NCI-H2196 treated with DMSO at 0.1 percent for 48 hours (cell line): ENCODE data around the gene TNFRSF13B.
"Not testable (repeated sequence)": the region's sequence is repeated elsewhere in the genome, so short reads cannot be mapped to it uniquely, and the experiment has no call there.

Source experiments
- DNase-seq: peaks from one replicate; lab custom pipeline; 2025; ENCODE audit not compliant: unreplicated experiment; lab: John Stamatoyannopoulos, UW

The TNFRSF13B gene

DNA sequence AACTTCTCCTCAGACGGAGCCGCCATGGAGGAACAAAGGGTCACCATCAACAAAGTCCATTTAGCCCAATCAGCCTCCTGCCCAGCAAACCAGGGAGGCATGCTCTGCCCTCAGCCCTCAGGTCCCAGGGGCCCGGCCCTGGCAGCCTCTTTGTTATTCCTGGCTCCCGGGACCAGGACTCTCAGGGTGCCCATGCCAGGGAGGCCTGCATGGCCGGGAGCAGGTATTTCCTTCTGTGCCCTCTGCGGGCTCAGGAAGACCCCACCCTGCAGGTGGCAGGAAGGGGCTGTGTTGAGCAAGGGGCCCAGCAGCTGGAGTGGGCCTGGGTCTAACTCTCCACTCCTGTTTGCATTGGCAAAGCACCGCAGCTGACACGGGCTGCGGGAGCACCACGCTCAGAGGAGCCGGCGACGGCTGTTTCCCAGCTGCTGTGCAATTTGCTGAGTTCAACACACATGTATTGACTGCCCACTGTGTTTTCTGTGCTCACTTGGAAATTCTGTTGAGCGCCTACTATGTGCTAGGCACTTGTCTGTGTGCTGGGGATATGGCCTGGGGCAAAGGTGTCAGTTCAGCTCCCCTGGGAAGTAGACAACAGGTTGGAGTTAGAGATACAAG lies 33.2 kb upstream of the TNFRSF13B start:
- DNase-seq = not testable (repeated sequence)

DNA sequence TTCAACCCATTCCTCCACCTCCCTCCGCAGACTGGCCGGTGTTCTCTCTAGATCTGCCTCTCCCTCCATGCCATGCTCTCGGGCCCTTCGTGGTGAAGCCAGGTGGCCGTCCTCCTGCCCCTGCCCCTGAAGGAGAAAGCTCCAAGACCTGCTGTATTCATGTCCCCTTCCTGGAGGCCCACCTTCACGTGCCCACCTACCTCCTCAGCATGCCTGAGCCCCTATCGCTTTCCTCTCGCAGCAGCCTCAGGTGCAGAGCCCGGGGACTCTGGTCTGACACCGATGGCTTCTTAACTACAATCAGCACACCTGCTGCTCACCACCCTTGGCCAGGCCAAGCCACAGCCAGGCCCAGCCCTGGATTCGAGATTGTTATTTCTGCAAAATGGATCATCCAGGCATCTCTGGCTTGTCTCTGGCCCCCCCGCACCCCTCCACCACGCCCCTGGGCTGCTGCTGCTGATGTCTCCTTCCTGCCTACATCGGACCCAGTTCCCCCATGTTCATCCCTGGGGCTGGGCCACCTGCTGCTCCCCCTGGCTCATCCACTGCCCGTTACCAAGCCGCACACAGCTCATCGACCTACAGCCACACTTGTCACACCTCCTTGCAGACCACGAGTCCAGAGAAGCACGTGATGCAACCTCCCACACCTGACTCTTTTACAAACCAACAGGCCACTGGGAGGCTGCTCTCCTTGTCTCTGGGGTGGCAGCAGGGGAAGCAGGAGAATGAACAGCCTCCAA lies 32.5 kb upstream of the TNFRSF13B start:
- no peak for DNase-seq

DNA sequence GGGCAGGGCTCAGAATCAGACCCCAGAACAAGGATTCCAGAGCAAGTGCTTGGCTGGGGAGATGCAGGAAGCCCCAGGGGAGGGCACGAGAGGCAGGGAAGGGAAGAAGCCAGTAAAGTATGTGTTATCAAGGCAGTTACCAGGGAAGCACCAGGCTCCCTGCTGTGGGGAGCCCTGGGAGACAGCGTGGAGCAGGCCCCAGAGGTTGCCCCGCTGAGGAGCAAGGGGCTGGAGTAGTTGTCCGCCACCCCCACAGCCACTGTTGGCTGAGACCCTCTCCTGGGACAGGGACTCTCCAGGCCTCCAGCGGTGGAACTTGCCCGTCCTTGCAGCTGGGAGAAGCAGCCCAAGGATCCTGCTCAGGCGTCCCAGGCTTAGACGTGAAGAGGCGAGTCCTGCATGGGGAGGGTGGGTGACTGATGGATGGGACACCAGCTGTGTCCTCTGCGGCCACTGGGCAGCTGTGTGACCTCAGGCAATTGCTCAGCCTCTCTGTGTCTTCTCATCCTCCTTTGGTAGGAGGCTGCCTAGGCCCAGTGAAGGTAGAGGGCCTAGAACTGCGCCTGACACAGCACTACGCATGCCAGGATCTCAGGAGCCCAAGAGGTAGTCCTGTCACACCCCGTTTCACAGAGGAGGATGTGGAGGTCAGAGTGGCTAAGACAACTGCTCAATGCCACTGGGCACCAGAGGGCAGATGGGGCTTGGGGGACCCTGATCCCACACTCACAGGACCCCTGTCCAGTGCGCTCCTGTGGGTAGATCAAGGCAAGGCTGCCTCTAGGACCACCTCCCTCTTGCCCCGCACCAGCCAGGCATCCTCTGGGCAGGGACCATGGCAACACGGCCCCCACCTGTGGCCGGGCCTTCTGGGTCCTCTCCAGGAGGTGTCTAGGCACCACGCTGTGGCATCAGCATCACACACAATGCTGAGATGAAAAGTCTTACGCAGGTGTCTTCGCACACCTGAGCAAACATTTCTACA lies 31.1 kb upstream of the TNFRSF13B start:
- not testable (repeated sequence) for DNase-seq

DNA sequence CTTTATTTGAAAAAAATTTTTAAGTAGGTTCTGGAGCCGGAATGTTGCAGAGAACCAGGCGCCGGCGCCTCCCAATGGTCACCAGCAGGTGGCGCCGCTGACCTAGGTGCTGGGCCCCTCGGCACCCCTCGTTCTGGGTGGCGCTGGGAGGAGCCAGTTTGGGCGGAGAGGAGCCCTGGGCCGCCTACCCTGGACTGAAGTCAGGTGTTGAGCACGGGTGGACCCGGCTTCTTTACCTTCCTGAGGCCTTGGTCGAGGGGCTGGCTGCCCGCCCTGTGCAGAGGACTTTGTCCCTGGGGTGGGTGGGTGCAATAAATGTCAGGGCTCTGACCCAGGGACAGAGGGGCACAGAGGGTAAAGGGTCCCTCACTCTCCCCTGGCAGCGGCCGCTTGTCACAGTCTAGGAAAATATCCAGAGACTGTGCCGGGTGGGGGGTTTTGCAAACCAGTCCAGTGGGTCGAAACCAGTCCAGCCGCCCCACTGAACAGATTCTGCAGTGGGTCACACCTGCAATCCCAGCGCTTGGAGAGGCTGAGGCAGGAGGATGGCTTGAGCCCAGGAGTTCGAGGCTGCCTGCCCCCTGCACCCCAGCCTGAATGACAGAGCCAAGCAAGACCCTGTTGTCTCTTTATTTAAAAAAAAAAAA lies 30.1 kb upstream of the TNFRSF13B start:
- DNase-seq = peak; percentile 41

DNA sequence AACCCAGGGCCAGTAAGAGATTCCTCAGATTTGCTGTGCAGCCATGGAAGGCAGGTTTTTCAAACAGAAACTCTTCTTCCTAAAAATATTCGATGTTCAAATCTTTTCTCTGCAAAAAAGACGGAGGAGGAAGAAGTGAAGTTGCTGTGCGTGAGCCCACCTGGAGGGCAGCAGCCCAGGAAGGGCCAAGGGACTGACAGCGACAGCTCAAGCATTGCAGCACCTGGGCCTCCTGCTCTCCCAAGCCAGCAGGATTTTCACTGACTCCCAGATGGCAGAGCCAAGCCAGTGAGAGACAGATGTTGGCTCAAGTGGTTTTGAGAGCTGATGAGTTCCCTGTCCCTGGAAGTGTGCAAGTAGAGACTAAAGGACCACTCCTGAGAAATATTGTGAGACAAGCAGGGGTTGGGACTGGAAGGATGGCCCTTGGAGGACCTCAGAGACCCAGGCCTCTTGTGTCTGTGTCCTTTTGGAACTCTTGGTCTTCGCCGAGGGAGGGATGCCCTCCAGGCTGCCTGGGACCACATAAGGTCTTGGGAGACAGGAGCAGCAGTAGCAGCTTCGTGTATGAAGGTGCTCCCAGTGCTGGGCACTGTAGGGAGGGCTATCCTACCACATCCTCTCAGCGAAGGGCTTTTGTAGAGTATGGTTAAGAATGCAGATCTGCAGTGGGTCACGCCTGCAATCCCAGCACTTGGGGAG lies 29.3 kb upstream of the TNFRSF13B start:
- no peak for DNase-seq

DNA sequence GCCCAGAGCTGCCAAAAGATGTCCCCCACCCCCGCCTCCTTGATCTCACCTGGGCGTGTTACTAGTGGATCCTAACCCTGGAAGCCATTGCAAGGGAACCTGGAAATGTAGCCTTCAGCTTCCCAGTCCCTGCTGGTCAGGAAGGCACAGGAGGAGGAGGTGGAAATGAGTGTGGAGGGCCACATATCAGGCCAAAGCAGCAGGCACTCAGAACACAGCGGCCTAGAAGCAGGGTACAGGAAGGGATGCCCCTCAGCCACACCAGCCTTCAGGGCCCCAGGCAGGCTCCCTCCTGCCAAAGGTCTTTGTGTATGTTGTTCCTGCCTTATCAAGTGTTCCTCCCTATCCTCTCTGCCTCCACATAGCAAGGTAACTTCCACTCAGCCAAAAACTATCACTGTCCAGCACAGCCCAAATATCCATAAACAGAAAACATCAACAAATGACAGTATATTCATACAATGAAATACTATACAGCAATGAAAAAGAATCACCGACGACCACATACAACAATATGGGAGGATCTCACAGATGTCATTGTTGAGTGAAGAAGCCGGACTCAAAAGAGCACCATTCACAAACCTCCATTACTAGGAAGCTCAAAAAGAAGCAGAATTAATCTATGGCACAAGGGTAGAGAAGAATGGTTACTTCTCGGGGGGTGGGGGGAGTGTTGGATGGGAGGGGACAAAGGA lies 28.2 kb upstream of the TNFRSF13B start:
- no peak for DNase-seq

DNA sequence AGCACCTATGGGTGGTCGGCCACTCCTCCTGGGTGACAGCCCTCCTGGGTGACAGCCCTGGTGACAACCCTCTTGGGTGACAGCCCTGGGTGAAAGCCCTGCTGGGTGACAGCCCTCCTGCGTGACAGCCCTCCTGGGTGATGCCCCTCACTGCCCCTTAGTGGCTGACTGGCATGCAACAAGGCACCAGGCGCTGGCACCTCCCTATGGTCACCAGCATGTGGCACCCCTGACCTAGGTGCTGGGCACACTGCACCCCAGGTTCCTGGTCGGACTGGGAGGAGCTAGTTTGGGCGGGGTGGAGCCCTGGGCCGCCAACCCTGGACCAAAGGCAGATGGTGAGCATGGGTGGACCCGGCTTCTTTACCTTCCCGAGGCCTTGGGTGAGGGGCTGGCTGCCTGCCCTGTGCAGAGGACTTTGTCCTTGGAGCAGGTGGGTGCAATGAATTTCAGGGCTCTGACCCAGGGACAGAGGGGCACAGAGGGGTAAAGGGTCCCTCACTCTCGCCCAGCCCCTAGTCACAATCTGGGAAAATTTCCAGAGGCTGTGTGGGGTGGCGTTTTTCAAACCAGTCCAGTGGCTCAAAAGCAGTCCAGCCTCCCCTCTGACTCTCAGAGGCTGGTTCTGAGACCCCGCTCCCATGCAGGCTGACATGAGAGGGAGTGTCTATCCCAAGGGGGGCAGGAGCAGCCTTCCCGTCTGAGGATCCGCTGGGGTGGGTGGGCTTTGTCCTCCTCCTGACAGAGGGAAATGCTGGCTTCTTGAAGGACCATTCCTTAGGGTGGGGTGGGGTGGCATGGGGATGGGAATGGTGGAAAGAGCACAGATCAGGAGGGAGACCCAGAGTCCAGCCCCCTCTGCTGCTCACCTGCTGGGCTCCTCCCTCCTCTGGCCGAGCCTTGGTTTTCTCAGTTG lies 25.9 kb upstream of the TNFRSF13B start:
- no peak for DNase-seq

DNA sequence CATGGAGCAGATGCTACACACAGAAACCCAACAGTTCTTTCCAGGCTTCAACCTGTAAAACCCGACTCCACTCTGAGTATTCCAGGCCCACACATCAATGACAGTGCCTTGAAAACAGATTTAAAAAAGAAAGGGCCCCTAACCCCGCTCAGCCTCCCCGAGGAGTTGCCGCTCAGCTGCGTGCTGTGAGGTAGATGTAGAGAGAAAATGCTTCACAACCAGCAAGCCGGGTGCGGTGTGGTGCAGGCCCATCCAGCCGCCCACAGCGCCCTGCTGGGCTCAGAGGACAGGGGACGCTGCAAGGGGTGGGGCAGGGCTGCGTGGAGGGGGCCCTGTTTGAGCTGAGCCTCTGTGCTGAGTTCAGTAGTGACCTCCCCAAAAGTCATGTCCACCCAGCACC lies 24.8 kb upstream of the TNFRSF13B start:
- not testable (repeated sequence) for DNase-seq

DNA sequence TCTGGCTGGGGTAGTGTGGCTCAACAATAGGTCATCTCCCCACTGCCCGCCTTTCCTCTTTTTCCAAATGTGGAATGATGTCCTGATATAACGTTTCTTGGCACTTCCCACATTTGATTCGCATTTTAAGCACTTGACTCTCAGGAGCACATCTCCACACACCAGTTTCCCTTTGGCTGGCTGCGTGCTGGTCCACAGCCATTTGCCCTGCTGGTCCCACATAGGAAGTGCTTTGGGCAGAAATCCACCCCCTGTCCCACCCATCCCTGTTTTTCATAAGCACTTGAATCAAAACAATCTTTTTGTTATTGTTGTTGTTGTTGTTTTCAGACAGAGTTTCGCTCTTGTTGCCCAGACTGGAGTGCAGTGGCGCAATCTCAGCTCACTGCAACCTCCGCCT lies 24.0 kb upstream of the TNFRSF13B start:
- no peak for DNase-seq

DNA sequence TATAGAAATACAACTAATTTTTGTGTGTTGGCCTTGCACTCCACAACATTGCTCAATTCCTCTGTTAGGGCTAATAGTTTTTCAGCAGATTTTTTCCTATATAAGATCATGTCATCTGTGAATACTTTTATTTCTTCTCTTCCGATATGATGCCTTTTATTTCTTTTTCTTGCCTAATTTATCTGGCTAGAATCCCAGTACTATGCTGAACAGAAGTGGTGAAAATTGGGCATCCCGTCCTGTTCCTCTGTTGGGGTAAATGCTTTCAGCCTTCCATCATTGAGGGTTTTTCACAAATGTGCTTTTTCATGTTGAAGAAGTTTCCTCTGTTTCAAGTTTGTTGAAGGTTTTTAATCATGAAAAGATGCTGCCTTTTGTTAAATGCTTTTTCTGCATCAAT lies 22.7 kb upstream of the TNFRSF13B start:
- no peak for DNase-seq

DNA sequence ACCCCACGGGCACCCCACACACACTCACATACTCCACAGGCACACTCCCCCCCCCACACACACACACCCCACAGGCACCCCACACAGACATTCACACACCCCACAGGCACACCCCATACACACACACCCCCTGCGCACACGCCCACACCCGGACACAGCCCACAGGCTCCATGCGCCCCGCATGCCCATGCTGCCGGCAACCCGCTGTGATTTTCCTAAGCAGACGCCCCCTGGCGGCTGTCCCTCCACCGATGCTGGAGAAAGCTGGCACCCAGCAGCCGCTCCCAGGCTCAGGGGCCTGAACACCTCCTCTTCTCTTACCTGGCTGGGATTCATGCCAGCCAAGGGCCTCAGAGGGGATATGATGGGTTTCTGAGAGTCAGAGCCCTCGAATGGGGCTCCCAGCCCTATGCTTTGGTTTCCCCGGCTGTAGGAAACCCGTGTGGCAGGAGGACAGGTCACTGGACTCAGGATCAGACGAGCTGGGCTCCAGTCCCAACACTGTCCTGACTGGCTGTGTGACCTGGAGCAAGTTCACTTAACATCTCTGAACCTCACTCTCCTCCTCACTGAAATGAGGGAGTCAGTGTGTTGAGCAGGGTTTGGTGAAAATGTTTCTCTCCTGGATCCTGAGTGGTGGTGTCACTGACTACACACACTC lies 19.6 kb upstream of the TNFRSF13B start:
- DNase-seq = no peak

DNA sequence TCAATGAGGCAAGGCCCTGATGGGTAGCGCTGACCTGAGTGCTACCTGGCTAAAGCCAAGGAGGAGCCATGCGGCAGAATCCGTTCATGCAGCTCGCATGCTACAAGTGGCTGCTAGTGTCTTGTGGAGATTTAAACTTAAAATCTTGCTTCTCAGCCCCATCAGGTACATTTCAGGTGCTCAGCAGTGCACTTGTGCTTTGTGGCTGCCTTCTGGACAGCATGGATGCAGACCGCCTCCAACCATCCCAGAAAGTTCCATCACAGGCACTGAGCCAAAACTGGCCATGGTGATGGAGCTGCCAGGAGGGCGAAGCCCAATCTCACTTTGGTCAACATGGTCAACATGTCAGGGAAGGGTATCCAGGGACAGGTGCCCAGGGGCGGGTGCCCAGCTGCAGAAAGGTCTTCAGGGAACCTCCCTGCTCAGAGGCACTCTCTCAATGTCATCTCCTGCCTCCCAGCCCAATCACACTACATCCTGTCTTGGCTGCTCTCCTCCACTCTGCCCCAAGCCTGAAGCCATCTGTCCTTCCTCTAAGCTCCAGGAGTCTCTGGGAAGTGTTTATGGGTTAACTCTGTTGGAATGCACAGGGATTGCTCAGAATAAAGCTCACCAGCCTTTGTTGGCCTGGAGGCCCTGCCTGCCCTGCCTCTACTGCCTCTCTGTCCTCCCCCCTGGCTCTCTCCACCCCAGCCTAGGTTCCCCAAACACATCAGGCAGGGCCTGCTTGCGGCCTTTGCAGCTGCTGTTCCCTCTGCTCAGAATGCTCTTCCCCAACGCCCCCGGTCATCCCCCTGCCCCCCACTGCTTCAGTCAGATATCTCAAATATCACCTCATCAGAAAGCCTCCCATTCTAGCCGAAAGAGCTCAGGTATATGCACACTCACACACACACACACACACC lies 18.3 kb upstream of the TNFRSF13B start:
- no peak for DNase-seq

DNA sequence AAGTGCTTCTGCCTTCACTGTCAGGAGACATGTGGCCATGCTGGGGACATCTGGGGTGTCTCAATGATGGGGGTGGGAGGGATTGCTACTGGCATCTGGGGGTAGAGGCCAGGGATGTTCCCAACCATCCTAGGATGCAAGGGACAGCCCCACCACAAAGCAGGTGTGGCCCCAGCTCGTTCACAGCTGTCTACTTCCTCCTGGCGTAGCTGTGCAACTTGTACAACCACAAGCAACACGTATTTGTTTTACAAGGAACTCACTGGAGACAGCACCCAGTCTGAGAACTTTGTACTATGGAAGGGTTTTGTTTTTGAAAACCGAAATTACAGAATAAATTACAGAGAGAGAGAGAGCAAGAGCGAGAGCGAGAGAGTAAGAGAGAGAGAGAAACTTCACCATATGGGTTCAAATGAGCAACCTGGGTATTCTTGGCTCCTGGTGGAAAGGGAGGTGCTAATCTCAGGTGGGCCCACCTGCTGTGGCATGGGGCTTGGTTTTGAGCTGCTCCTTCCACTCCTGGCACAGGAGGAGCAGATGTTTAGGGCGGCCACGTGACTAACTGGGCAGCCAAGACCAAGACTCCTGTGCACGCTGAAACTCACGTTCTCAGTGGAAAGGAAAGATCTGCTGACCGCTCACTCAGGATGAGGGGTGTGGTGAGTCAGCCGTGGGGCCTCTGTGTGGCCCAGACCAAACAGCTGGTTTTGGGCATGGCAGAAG lies 17.5 kb upstream of the TNFRSF13B start:
- no peak for DNase-seq

DNA sequence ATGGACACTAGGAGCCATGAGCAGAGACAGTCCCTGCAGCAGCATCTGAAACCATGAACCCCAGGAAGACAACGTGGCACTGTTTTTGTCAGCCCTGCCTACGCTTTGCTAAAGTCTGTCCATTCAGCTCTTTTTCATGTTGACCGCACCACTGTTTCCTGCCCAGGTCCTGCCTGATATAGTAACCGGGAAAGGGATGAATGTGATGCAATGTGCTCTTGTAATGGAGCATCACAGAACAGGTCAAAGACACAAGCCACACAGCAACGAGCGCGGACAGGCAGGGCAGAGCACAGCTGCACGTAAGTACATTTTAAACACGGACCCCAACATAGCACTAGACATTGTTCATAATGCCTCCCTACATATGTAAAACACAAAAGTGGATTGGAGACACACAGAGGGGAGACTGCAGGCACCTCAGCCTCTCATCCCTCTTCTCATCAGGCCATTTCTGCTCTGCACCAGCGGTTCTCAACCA lies 16.9 kb upstream of the TNFRSF13B start:
- DNase-seq = no peak

DNA sequence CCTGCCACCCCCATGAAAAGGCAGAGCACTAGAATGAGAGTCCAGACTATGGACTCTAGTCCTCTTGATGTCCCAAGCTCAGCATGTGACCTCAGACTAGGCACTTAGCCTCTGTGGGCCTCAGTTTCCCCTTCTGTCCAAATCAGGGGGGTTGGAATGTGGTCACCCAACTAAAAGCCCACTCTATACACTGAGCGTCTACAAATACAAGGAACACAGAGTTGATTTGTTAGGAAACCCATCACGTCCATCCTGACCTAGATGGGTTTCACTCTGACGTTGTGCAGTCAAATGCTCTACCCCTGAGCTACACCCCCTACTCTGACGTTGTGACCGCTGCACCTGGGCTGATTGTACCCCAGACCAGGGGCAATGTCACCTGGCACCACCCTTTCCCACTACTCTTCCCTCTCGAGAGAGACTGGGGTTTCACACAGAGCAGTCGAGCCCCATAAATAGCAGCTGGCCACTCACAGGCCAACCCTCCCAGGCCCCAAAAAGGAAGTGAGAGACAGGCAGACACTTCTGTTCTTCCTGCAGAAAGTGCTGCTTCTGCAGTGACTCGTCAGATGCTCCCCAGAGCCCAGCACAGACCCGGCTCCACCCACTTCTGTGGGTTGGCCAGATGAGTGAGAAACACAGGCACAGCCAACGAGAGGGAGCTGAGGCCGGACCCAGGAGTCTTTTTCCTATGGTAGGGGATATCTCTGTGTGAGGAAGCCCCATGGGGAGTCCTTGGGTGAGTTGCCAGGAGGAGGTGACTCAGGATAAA lies 16.1 kb upstream of the TNFRSF13B start:
- DNase-seq = no peak
